HepG2 (cell line): ENCODE results near the gene AGBL1.

Experiments
- ATF3 ChIP-seq: sonication (generic); formaldehyde crosslinking; IDR thresholded peaks from 2 replicates; pipeline ENCODE4 v1.4.0; 2020; ENCODE audit warnings: missing genetic modification reagents
- CTCF ChIP-seq: sonication (generic); formaldehyde crosslinking; IDR thresholded peaks from 2 replicates; pipeline ENCODE4 v1.5.0; 2020; ENCODE audit warnings: mild to moderate bottlenecking, missing genetic modification reagents, moderate library complexity
- FOXK1 ChIP-seq: sonication (generic); formaldehyde crosslinking; IDR thresholded peaks from 2 replicates; pipeline ENCODE4 v1.4.0; 2020; ENCODE audit warnings: low read depth, missing genetic modification reagents, borderline replicate concordance
- FOXM1 ChIP-seq: sonication (generic); formaldehyde crosslinking; IDR thresholded peaks from 2 replicates; pipeline ENCODE4 v1.5.0; 2020; ENCODE audit warnings: missing genetic modification reagents
- GTF2F1 ChIP-seq: fragments of 150-350 bp; IDR thresholded peaks from 2 replicates; pipeline ENCODE4 v1.6.1; 2014; ENCODE audit warnings: low read length
- KDM5A ChIP-seq: fragments of 200-600 bp; sonication (generic); IDR thresholded peaks from 2 replicates; pipeline ENCODE4 v1.7.0; 2018; ENCODE audit warnings: antibody characterized with exemption, mild to moderate bottlenecking, low read length, borderline replicate concordance
- KIAA2018 ChIP-seq: sonication (generic); formaldehyde crosslinking; IDR thresholded peaks from 2 replicates; pipeline ENCODE4 v1.5.0; 2020; ENCODE audit warnings: mild to moderate bottlenecking, missing genetic modification reagents, borderline replicate concordance
- NFYB ChIP-seq: sonication (generic); formaldehyde crosslinking; IDR thresholded peaks from 2 replicates; pipeline ENCODE4 v1.4.0; 2020; ENCODE audit warnings: missing genetic modification reagents
- PHF21A ChIP-seq: sonication (generic); formaldehyde crosslinking; IDR thresholded peaks from 2 replicates; pipeline ENCODE4 v1.5.0; 2020; ENCODE audit warnings: mild to moderate bottlenecking, missing genetic modification reagents
- SMAD9 ChIP-seq: sonication (generic); formaldehyde crosslinking; IDR thresholded peaks from 2 replicates; pipeline ENCODE4 v1.5.1; 2020; ENCODE audit warnings: mild to moderate bottlenecking, missing genetic modification reagents
- ZBTB14 ChIP-seq: sonication (generic); formaldehyde crosslinking; IDR thresholded peaks from 2 replicates; pipeline ENCODE4 v1.4.0; 2020; ENCODE audit warnings: missing genetic modification reagents
- ZNF567 ChIP-seq: sonication (generic); formaldehyde crosslinking; IDR thresholded peaks from 2 replicates; pipeline ENCODE4 v1.8.1; 2023; ENCODE audit warnings: mild to moderate bottlenecking, missing genetic modification reagents, borderline replicate concordance
- ZNF772 ChIP-seq: sonication (generic); formaldehyde crosslinking; IDR thresholded peaks from 2 replicates; pipeline ENCODE4 v1.5.0; 2020; ENCODE audit warnings: mild to moderate bottlenecking, missing genetic modification reagents
- ZSCAN20 ChIP-seq: sonication (generic); formaldehyde crosslinking; IDR thresholded peaks from 2 replicates; pipeline ENCODE4 v1.4.0; 2020; ENCODE audit warnings: missing genetic modification reagents, mild to moderate bottlenecking, borderline replicate concordance

- no peak for TF ChIP-seq KIAA2018
- no peak for TF ChIP-seq CTCF
- no peak for TF ChIP-seq ATF3
- no peak for TF ChIP-seq FOXK1 (CRISPR knock-in tag)
- no peak for TF ChIP-seq ZBTB14
- no peak for TF ChIP-seq ZSCAN20 (CRISPR knock-in tag)
- TF ChIP-seq KDM5A = no peak
- no peak for TF ChIP-seq ZNF567
- TF ChIP-seq NFYB = no peak
- TF ChIP-seq SMAD9 (CRISPR knock-in tag) = no peak
- TF ChIP-seq ZNF772 (CRISPR knock-in tag) = no peak
- no peak for TF ChIP-seq FOXM1
- TF ChIP-seq GTF2F1 = no peak
- TF ChIP-seq PHF21A (CRISPR knock-in tag) = no peak
Observed at GRCh38 chr15:86235667-86236066, 156.0 kb downstream of the AGBL1 start.
